B cell (primary cell): Measurements from ENCODE around the gene DVL1.

Experiments used
- CTCF ChIP-seq: fragments of 200-600 bp; IDR thresholded peaks from one replicate; pipeline ENCODE4 v1.8.0; 2022; ENCODE audit warnings: antibody characterized with exemption, mild to moderate bottlenecking
- EZH2 ChIP-seq: IDR thresholded peaks from 2 replicates; pipeline ENCODE4 v1.6.1; 2012; ENCODE audit warnings: borderline replicate concordance, low read depth, mild to moderate bottlenecking, moderate library complexity, low read length; ENCODE audit not compliant: insufficient read depth, poor library complexity, severe bottlenecking

GRCh38 chr1:1329304-1330210, 19.7 kb downstream of the DVL1 start:
- TF ChIP-seq CTCF (no peak), EZH2 (no peak)
